Adrenal gland (tissue), 12 donors: ENCODE measurements around the gene SWT1. TPM values are rescaled to one million over a fixed set of nuclear protein-coding genes. Genes with fewer than 3 reads are reported as not detected.
"Not testable (repeated sequence)": the region's sequence is repeated elsewhere in the genome, so short reads cannot be mapped to it uniquely, and the experiment has no call there.

Source experiments
- DNase-seq, 7 donors: peaks; one replicate each; pipeline ENCODE4 v3.0.0-alpha.2; 2019 to 2020
- H3K27ac ChIP-seq, 5 donors: fragments of 200-600 bp; sonication (generic) in 4 of 5; 1 replicate in 3 of 5; 2 replicates in 2 of 5; pipeline versions ENCODE4 v1.5.1 to v1.8.0; 2016 to 2020; ENCODE audit warnings: mild to moderate bottlenecking in 1 of 5
- H3K27me3 ChIP-seq: fragments of 200-600 bp; 2 replicates; pipeline ENCODE4 v1.8.0; 2021
- H3K36me3 ChIP-seq, 2 donors: fragments of 200-600 bp; replicated peaks in 1 of 2; 1 replicate in 1 of 2; 2 replicates in 1 of 2; pipeline versions ENCODE4 v1.5.1 to v1.8.0; 2018 to 2022
- H3K4me1 ChIP-seq, 2 donors: fragments of 200-600 bp; replicated peaks in 1 of 2; 1 replicate in 1 of 2; 2 replicates in 1 of 2; pipeline versions ENCODE4 v1.5.1 to v1.8.0; 2018 to 2021
- H3K4me3 ChIP-seq, 4 donors: fragments of 200-600 bp; sonication (generic) in 3 of 4; one replicate each; pipeline ENCODE4 v1.5.1; 2016 to 2018
- H3K9me3 ChIP-seq, 3 donors: fragments of 200-600 bp; sonication (generic) in 1 of 3; replicated peaks in 1 of 3; 1 replicate in 2 of 3; 2 replicates in 1 of 3; pipeline versions ENCODE4 v1.5.1 to v1.8.0; 2016 to 2021
- CTCF ChIP-seq, 6 experiments: fragments of 450-650 bp in 4 of 6; fragments of 200-600 bp in 2 of 6; sonication (generic) in 1 of 6; IDR thresholded peaks; 1 replicate in 5 of 6; 2 replicates in 1 of 6; pipeline versions ENCODE4 v1.5.1 to v1.8.0; 2016 to 2021; ENCODE audit warnings: antibody characterized with exemption in 6 of 6, mild to moderate bottlenecking in 2 of 6, moderate library complexity in 1 of 6
- POLR2A ChIP-seq, 2 donors: fragments of 450-650 bp; IDR thresholded peaks; one replicate each; pipeline ENCODE4 v1.6.1; 2017; ENCODE audit warnings: antibody characterized with exemption in 2 of 2, mild to moderate bottlenecking in 2 of 2, moderate library complexity in 1 of 2
- WGBS, 4 donors: extraction: QIAGEN DNeasy Blood & Tissue Kit in 2 of 4; methylation state at CpG; one replicate each; pipeline versions ENCODE4 v1.1.5 to v1.1.7; 2013 to 2017; 5-methylcytosine and 5-hydroxymethylcytosine counted together
- intact Hi-C, 2 donors: fragments of 100-400 bp; cut with DNase I; formaldehyde crosslinking; loops; one replicate each; pipeline versions ENCODE4 v1.14.1 to v1.15.0; 2022 to 2023
- polyA plus RNA-seq, 3 donors: library from polyadenylated mRNA; stranded (reverse); fragments of 200-250 nt in 2 of 3; fragments of 350-450 nt in 1 of 3; fragmentation: Illumina TruSeq in 1 of 3; extraction: RNeasy Lipid Tissue Mini Kit (QIAGEN cat#74804) in 1 of 3; gene quantifications; one replicate each; pipeline ENCODE4 v1.2.3, GENCODE V29; 2013 to 2014
- total RNA-seq, 9 donors: library from RNA; depleted of rRNA in 4 of 9; stranded (reverse); fragments of >200 nt in 4 of 9; fragments of 120-200 nt in 1 of 9; fragmentation: NEBNext Ultra II Directional in 1 of 9; extraction: Animal tissue kit (Norgen Biotek cat#: 25700) in 1 of 9; gene quantifications; one replicate each; pipeline versions ENCODE4 v1.1.0 to v1.2.4, GENCODE V29; 2013 to 2023
- donor health status: healthy with polysubstance abuse.
- donor health status: Bipolar disorder and iron deficiency.
- donor health status: DM: yes; HTN: yes; CAD: no.
- donor health status: DM: no; HTN: no; CAD: no.
- donor health status: DM: no; HTN: no; CAD: no.
- donor health status: DM: yes; HTN: yes; CAD: no.

SWT1 gene
- total and polyA plus RNA-seq, 12 donors: 1.9 to 11.0 (median 5.6) TPM

- H3K4me1 ChIP-seq: peaks cover 0 to 8% of the 10 kb centered on the region in 2 donors
- TF ChIP-seq POLR2A (IDR thresholded peaks at IDR 0.05): no peak
- no peak for TF ChIP-seq CTCF (IDR thresholded peaks at IDR 0.05)
- H3K4me3 ChIP-seq: no peak overlapping the region
- no peaks in the 10 kb centered on the region for H3K36me3 ChIP-seq
- no peaks in the 10 kb centered on the region for H3K27me3 ChIP-seq
- H3K27ac ChIP-seq: no peak overlapping the region
- no peaks in the 10 kb centered on the region for H3K9me3 ChIP-seq
- intact Hi-C loops: no loop called here
- no peak for DNase-seq
These were observed 50.2 kb downstream of the SWT1 start for GRCh38 chr1:185207170-185207569.

- H3K4me3 ChIP-seq: no peak overlapping the region
- 50 to 56% (median 53%) methylated on average over 3 of the region's 3 CpGs for WGBS, 4 donors
These were observed 51.1 kb downstream of the SWT1 start for GRCh38 chr1:185207980-185208602.

GRCh38 chr1:185208626-185209180 lies 51.7 kb downstream of the SWT1 start:
- Histone ChIP-seq H3K36me3 (no peaks in the 10 kb centered on the region), H3K27me3 (no peaks in the 10 kb centered on the region), H3K4me3 (no peak overlapping the region), H3K27ac (peak overlapping the region in 3 of 5 donors; percentile 13 to 61 (median 19)), H3K9me3 (no peaks in the 10 kb centered on the region), H3K4me1 (peaks cover 0 to 8% of the 10 kb centered on the region in 2 donors)
- intact Hi-C loops: no loop called here
- WGBS, 4 donors: 63 to 70% (median 67%) methylated on average over 5 of the region's 5 CpGs
- DNase-seq: no peak
- TF ChIP-seq POLR2A (IDR thresholded peaks at IDR 0.05) (no peak), CTCF (IDR thresholded peaks at IDR 0.05) (no peak)

More at GRCh38 chr1:185207980-185208602, 51.1 kb downstream of the SWT1 start:
- intact Hi-C loops: no loop called here
- no peaks in the 10 kb centered on the region for H3K9me3 ChIP-seq
- H3K36me3 ChIP-seq: no peaks in the 10 kb centered on the region
- H3K27me3 ChIP-seq: no peaks in the 10 kb centered on the region
- DNase-seq: no peak
- peak overlapping the region in 3 of 5 donors; percentile 13 to 61 (median 19) for H3K27ac ChIP-seq
- H3K4me1 ChIP-seq: peaks cover 0 to 8% of the 10 kb centered on the region in 2 donors
- TF ChIP-seq CTCF (IDR thresholded peaks at IDR 0.05) (no peak), POLR2A (IDR thresholded peaks at IDR 0.05) (no peak)

GRCh38 chr1:185209357-185209756 lies 52.4 kb downstream of the SWT1 start:
- H3K4me1 ChIP-seq, H3K4me3 ChIP-seq, H3K36me3 ChIP-seq, intact Hi-C loops, H3K27me3 ChIP-seq, H3K9me3 ChIP-seq, DNase-seq, H3K27ac ChIP-seq: not testable (repeated sequence)
- 94 to 100% (median 98%) methylated on average over 1 of the region's 1 CpG for WGBS, 4 donors

GRCh38 chr1:185213091-185213490 lies 56.1 kb downstream of the SWT1 start:
- no peak for TF ChIP-seq CTCF (IDR thresholded peaks at IDR 0.05)
- no peak for TF ChIP-seq POLR2A (IDR thresholded peaks at IDR 0.05)
- no peak for DNase-seq
- H3K36me3 ChIP-seq: no peaks in the 10 kb centered on the region
- intact Hi-C loops: no loop called here
- H3K4me1 ChIP-seq: peaks cover 0 to 7% of the 10 kb centered on the region in 2 donors
- WGBS, 4 donors: 88 to 96% (median 91%) methylated on average over 1 of the region's 1 CpG
- H3K4me3 ChIP-seq: no peak overlapping the region
- no peak overlapping the region for H3K27ac ChIP-seq
- no peaks in the 10 kb centered on the region for H3K27me3 ChIP-seq
- H3K9me3 ChIP-seq: no peaks in the 10 kb centered on the region
